ENCODE measurements around the gene HOXA2. TPM values are rescaled to one million over a fixed set of nuclear protein-coding genes. Genes with fewer than 3 reads are reported as not detected.

The HOXA2 gene
- total RNA-seq, 2 donors from 2014 or later, result 1.4 TPM; not detected in 1

DNA sequence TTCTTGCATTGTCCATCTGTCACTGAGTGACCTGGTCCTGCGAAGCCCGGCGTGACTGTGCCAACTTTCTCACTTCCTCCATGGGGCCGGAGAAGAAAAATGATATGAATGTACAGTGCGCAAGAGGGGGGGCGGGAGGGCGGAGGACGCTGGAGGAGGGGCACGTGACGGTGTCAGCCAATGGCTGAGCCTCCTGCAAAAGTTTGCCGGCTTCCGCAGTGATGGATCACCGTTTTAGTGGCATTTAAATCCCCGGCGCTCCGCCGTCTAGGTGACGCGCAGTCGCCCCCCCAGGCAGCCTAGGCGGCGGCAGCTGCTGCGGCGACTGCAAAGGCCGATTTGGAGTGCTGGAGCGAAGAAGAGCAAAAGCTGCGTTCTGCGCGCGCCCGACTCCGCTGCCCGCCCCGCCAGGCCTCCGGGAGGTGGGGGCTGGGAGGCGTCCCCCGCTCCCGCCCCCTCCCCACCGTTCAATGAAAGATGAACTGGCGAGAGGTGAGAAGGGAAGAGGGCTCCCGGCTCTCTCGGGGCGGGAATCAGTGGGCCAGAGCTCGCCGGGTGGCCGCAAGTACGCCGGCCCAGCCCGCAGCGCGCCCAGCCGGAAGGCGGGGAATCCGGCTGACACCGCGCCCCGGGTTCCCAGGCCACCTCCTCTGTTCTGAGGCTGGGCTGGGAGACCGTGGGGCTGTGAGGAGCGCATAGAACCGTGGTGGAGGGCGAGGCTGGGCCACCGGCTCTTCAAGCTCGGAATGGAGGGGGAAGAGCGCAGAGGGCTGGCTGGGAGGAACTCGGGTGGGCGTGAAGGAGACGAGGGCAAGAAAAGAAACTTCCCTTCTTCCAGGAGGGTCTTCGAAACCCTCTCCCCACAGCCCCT is 6.4 kb downstream of the HOXA2 start, which contains the start of gene HOXA1:
Gene HOXA1 (minus strand): TSS at position 104 of the 871 bp plus-strand sequence. CDS start 88 bp downstream, at position 16.
- intact Hi-C loops (cut with DNase I), result loop anchor here (2.0 to 10.0 kb wide), 2 partner anchors 17 to 231 kb away; partner anchors contain the start of gene SKAP2
- no peaks in the 10 kb centered on the region for H3K9me3 ChIP-seq
- peak within 1 kb of the TSS; percentile 76 to 78 for H3K27ac ChIP-seq
- TF ChIP-seq, protein P1, sequence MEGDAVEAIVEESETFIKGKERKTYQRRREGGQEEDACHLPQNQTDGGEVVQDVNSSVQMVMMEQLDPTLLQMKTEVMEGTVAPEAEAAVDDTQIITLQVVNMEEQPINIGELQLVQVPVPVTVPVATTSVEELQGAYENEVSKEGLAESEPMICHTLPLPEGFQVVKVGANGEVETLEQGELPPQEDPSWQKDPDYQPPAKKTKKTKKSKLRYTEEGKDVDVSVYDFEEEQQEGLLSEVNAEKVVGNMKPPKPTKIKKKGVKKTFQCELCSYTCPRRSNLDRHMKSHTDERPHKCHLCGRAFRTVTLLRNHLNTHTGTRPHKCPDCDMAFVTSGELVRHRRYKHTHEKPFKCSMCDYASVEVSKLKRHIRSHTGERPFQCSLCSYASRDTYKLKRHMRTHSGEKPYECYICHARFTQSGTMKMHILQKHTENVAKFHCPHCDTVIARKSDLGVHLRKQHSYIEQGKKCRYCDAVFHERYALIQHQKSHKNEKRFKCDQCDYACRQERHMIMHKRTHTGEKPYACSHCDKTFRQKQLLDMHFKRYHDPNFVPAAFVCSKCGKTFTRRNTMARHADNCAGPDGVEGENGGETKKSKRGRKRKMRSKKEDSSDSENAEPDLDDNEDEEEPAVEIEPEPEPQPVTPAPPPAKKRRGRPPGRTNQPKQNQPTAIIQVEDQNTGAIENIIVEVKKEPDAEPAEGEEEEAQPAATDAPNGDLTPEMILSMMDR (IDR thresholded peaks at IDR 0.05), result peak in 1 of 4 experiments; percentile 16
- peak; percentile 84 for TF ChIP-seq POLR2A (IDR thresholded peaks at IDR 0.05)
- TF ChIP-seq POLR2AphosphoS5 (IDR thresholded peaks at IDR 0.05), result peak; percentile 75
- no peaks in the 10 kb centered on the region for H3K36me3 ChIP-seq
- peaks cover 5% of the 10 kb centered on the region for H3K4me1 ChIP-seq (replicated peaks)
- H3K4me3 ChIP-seq, result peak within 1 kb of the TSS; percentile 62
- peak; percentile 84 for DNase-seq (ENCODE audit: low spot score)
- under 1% methylated on average over 68 of the region's 68 CpGs for WGBS
- H3K27me3 ChIP-seq (replicated peaks; ENCODE audit: insufficient read depth), result no peaks in the 10 kb centered on the region

DNA sequence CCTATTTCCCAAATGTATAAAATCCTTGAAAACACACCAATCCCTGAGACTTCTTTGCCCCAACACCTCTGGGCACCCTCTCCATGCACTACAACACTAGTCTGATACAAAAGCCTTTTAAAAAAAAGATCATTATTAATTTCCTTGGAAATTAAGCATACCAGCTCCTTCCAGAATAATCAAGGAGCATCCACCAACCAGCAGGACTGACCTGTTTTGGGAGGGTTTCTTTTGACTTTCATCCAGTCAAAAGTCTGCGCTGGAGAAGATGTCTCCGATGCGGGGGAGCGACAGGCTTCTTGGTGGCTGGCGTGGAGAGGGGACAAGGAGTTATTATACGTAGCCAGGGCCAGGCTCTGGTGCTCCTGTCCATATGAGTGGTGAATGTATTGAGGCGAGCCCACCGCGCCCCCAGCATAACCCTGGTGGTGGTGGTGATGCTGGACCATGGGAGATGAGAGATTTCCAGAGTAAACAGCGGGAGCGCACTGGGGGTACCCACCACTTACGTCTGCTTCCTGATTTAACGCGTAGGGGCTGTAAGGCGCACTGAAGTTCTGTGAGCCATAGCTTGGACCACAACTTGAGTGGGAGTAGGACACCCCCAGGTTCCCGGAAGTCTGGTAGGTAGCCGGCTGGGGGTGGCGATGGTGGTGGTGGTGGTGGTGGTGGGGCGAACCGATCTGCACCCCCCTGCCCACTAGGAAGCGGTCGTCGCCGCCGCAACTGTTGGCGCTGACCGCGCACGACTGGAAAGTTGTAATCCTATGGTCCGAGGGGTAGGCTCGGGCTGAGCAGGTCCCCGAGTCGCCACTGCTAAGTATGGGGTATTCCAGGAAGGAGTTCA is 7.2 kb downstream of the HOXA2 start:
- no peak for DNase-seq (ENCODE audit: low spot score)
- Histone ChIP-seq H3K4me3 (peak overlapping the region; percentile 62), H3K4me1 (replicated peaks) (peaks cover 5% of the 10 kb centered on the region), H3K9me3 (no peaks in the 10 kb centered on the region), H3K27ac (no peak overlapping the region), H3K36me3 (no peaks in the 10 kb centered on the region), H3K27me3 (replicated peaks; ENCODE audit: insufficient read depth) (no peaks in the 10 kb centered on the region)
- intact Hi-C loops (cut with DNase I), result loop anchor here (10.0 kb wide), 1 partner anchor 230 kb away; the partner anchor contains the start of gene SKAP2
- WGBS, result 20% methylated on average over 27 of the region's 33 CpGs
- no peak for TF ChIP-seq POLR2AphosphoS5 (IDR thresholded peaks at IDR 0.05)
- TF ChIP-seq, protein P1 (IDR thresholded peaks at IDR 0.05), result no peak
- no peak for TF ChIP-seq POLR2A (IDR thresholded peaks at IDR 0.05)

DNA sequence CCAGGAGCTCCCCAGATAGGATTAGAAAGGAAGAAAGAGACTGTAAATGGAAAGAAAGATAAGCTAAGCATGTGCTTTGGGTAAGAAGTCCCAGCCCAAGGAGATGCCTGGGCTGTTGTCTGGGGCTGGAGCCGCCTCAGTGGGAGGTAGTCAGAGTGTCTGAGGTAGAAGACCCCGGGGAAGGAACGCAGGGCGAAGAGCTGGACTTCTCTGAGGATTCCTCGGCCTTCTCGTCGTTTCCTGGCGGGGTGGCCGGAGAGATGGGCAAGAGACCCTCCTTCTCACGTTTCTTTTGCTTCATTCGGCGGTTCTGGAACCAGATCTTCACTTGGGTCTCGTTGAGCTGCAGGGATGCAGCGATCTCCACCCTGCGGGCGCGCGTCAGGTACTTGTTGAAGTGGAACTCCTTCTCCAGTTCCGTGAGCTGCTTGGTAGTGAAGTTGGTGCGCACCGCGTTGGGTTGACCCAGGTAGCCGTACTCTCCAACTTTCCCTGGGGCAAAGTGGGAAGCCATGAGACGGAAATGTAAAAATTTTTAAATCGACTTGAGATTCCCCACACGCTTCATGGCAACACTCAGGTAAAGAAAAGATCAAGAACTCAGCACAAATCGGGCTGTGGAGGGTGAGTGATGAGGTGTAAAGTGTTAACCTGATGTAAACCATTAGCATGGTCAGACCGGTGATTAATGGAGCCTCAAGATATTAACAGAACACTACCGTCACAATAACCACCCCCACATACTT is 8.0 kb downstream of the HOXA2 start:
- intact Hi-C loops (cut with DNase I), result loop anchor here (10.0 kb wide), 1 partner anchor 230 kb away; the partner anchor contains the start of gene SKAP2
- WGBS, result 81% methylated on average over 29 of the region's 29 CpGs
- Histone ChIP-seq H3K9me3 (no peaks in the 10 kb centered on the region), H3K4me3 (no peak overlapping the region), H3K27ac (no peak overlapping the region), H3K27me3 (replicated peaks; ENCODE audit: insufficient read depth) (no peaks in the 10 kb centered on the region), H3K36me3 (no peaks in the 10 kb centered on the region), H3K4me1 (replicated peaks) (peaks cover 5% of the 10 kb centered on the region)
- DNase-seq (ENCODE audit: low spot score), result no peak
- TF ChIP-seq, protein P1 (IDR thresholded peaks at IDR 0.05), result no peak
- TF ChIP-seq POLR2AphosphoS5 (IDR thresholded peaks at IDR 0.05) (no peak), POLR2A (IDR thresholded peaks at IDR 0.05) (no peak)

DNA sequence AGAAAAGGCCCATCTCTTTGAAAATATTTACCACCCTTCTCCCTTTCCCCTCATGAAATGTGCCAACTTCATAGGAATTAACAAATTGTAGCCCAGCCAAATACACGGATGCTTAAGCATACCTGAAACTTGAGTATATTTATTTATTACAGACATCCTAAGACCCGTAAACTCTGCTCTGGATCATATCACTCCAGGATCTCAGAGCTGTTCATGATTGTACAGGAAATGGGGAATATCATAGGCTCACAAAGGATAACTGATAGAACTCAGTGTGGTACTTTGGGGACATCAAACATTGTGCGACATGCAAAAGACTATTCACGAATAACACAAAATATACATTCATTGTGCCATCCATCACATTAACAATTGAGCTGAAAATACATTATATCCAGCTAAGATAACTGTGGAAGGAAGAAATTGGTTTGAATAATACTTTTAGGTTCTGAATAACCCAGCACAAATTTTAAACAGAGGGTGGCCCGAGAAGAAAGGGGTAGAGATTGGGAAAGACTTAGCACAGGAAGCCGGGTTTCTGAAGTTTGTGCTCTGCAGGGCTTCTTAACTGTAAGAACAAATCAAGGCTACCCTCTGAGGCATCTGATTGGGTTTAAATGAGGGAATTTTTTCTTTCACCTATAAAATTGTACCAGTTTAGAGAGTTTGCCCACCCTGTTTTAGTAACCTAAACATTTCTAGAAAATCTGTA is 9.1 kb downstream of the HOXA2 start:
- intact Hi-C loops (cut with DNase I), result loop anchor here (10.0 kb wide), 1 partner anchor 229 kb away; the partner anchor contains the start of gene SKAP2
- WGBS, result 56% methylated on average over 6 of the region's 6 CpGs
- Histone ChIP-seq H3K4me1 (replicated peaks) (peaks cover 5% of the 10 kb centered on the region), H3K4me3 (no peak overlapping the region), H3K36me3 (no peaks in the 10 kb centered on the region), H3K27me3 (replicated peaks; ENCODE audit: insufficient read depth) (no peaks in the 10 kb centered on the region), H3K27ac (no peak overlapping the region), H3K9me3 (no peaks in the 10 kb centered on the region)
- no peak for DNase-seq (ENCODE audit: low spot score)
- TF ChIP-seq, protein P1 (IDR thresholded peaks at IDR 0.05), result no peak
- no peak for TF ChIP-seq POLR2AphosphoS5 (IDR thresholded peaks at IDR 0.05)
- no peak for TF ChIP-seq POLR2A (IDR thresholded peaks at IDR 0.05)

Measured in prostate gland (tissue), 2 donors.